Activated T-cell treated with anti-CD3 and anti-CD28 coated beads, Interleukin-2, amount 50 U/mL, for 72 hours (primary cell): ENCODE results near the gene SLC16A14. TPM values are rescaled to one million over a fixed set of nuclear protein-coding genes. Genes with fewer than 3 reads are reported as not detected.
"Not testable (repeated sequence)": the region's sequence is repeated elsewhere in the genome, so short reads cannot be mapped to it uniquely, and the experiment has no call there.

Experiments used
- ATAC-seq, 2 donors: fragments of 150-1000 bp; cut with Tn5 transposase; replicated peaks in 1 of 2; 2 replicates each; pipeline ENCODE4 v1.10.0; 2021; ENCODE audit warnings: moderate library complexity in 2 of 2, mild to moderate bottlenecking in 1 of 2
- DNase-seq, 2 donors: peaks; one replicate each; pipeline ENCODE4 v3.0.0; 2021 to 2022; ENCODE audit warnings: mixed read lengths in 1 of 2
- H3K27ac Mint-ChIP-seq: one replicate; pipeline ENCODE4 v1.8.0; 2022; ENCODE audit warnings: mild to moderate bottlenecking, moderate library complexity, mixed read lengths
- H3K27me3 Mint-ChIP-seq: one replicate; pipeline ENCODE4 v1.8.0; 2022; ENCODE audit warnings: low read depth, mixed read lengths
- H3K36me3 Mint-ChIP-seq, 2 donors: one replicate each; pipeline ENCODE4 v1.8.0; 2022; ENCODE audit warnings: mixed read lengths in 2 of 2, mild to moderate bottlenecking in 1 of 2; ENCODE audit not compliant: insufficient read depth in 2 of 2
- H3K4me1 Mint-ChIP-seq: one replicate; pipeline ENCODE4 v1.8.0; 2022; ENCODE audit warnings: low read depth, mixed read lengths
- H3K4me3 Mint-ChIP-seq, 2 donors: one replicate each; pipeline ENCODE4 v1.8.0; 2022; ENCODE audit warnings: mild to moderate bottlenecking in 2 of 2, mixed read lengths in 2 of 2, moderate library complexity in 2 of 2
- H3K9me3 Mint-ChIP-seq, 2 donors: one replicate each; pipeline ENCODE4 v1.8.0; 2022; ENCODE audit warnings: mixed read lengths in 2 of 2
- total RNA-seq, 2 donors: library from RNA; stranded (reverse); gene quantifications; one replicate each; pipeline ENCODE4 v1.2.3, GENCODE V29; 2022

The SLC16A14 gene
- total RNA-seq, result 1 to 10 TPM in 1 of 2 donors, under 1 TPM in 1; 0.37 to 2.2 TPM

GRCh38 chr2:230068651-230069055 lies at the start of gene SLC16A14:
TSS of gene SLC16A14 (minus strand) at chr2:230068924. CDS start at chr2:230059352, 9,572 bp downstream.
- H3K27ac Mint-ChIP-seq, result no peak within 1 kb of the TSS
- peaks cover 25% of the 10 kb centered on the region for H3K4me1 Mint-ChIP-seq
- peaks cover under 1 to 1% of the 10 kb centered on the region in 2 donors for H3K9me3 Mint-ChIP-seq
- H3K27me3 Mint-ChIP-seq, result peaks cover 22% of the 10 kb centered on the region
- DNase-seq (peak; percentile 18 to 25), ATAC-seq (peak; percentile 16 to 33)
- peak within 1 kb of the TSS; percentile 71 to 93 for H3K4me3 Mint-ChIP-seq
- H3K36me3 Mint-ChIP-seq, result peaks cover 0 to 2% of the 10 kb centered on the region in 2 donors

GRCh38 chr2:230106771-230107170 lies 38.0 kb upstream of the SLC16A14 start:
- H3K4me1 Mint-ChIP-seq, result no peaks in the 10 kb centered on the region
- H3K27ac Mint-ChIP-seq, result no peak overlapping the region
- H3K36me3 Mint-ChIP-seq, result peaks cover 12 to 18% of the 10 kb centered on the region in 2 donors
- H3K9me3 Mint-ChIP-seq, result peaks cover 16 to 21% of the 10 kb centered on the region in 2 donors
- DNase-seq (no peak), ATAC-seq (no peak)
- peaks cover 13% of the 10 kb centered on the region for H3K27me3 Mint-ChIP-seq
- no peak overlapping the region for H3K4me3 Mint-ChIP-seq

GRCh38 chr2:230101967-230102366 lies 33.2 kb upstream of the SLC16A14 start:
- not testable (repeated sequence) for H3K4me3 Mint-ChIP-seq, H3K4me1 Mint-ChIP-seq, H3K27ac Mint-ChIP-seq, ATAC-seq, DNase-seq, H3K27me3 Mint-ChIP-seq
- Mint-ChIP-seq H3K9me3 (peaks cover 14 to 15% of the 10 kb centered on the region in 2 donors), H3K36me3 (peaks cover 7 to 13% of the 10 kb centered on the region in 2 donors)

GRCh38 chr2:230097841-230098240 lies 29.1 kb upstream of the SLC16A14 start:
- Mint-ChIP-seq H3K27me3 (no peaks in the 10 kb centered on the region), H3K9me3 (peaks cover 9 to 13% of the 10 kb centered on the region in 2 donors), H3K36me3 (peaks cover 5% of the 10 kb centered on the region in 2 donors)

GRCh38 chr2:230097424-230097823 lies 28.7 kb upstream of the SLC16A14 start:
- ATAC-seq (no peak), DNase-seq (no peak)
- peaks cover 9 to 11% of the 10 kb centered on the region in 2 donors for H3K9me3 Mint-ChIP-seq
- no peak overlapping the region for H3K27ac Mint-ChIP-seq
- peaks cover 4 to 5% of the 10 kb centered on the region in 2 donors for H3K36me3 Mint-ChIP-seq
- peaks cover 4% of the 10 kb centered on the region for H3K27me3 Mint-ChIP-seq
- no peak overlapping the region for H3K4me3 Mint-ChIP-seq
- H3K4me1 Mint-ChIP-seq, result no peaks in the 10 kb centered on the region

More at GRCh38 chr2:230097841-230098240, 29.1 kb upstream of the SLC16A14 start:
- Mint-ChIP-seq H3K4me3 (no peak overlapping the region), H3K27ac (no peak overlapping the region), H3K4me1 (no peaks in the 10 kb centered on the region)
- no peak for ATAC-seq
- DNase-seq, result no peak

GRCh38 chr2:230090967-230091366 lies 22.2 kb upstream of the SLC16A14 start:
- Mint-ChIP-seq H3K9me3 (peaks cover 2 to 4% of the 10 kb centered on the region in 2 donors), H3K27ac (no peak overlapping the region), H3K27me3 (peaks cover 20% of the 10 kb centered on the region), H3K4me1 (no peaks in the 10 kb centered on the region), H3K36me3 (no peaks in the 10 kb centered on the region), H3K4me3 (no peak overlapping the region)
- DNase-seq (no peak), ATAC-seq (no peak)

- H3K36me3 Mint-ChIP-seq, result no peaks in the 10 kb centered on the region
Observed at GRCh38 chr2:230085201-230085600, 16.5 kb upstream of the SLC16A14 start.

GRCh38 chr2:230077851-230078547 lies 9.3 kb upstream of the SLC16A14 start:
- H3K27me3 Mint-ChIP-seq, result peaks cover 6% of the 10 kb centered on the region
- no peak overlapping the region for H3K27ac Mint-ChIP-seq
- H3K36me3 Mint-ChIP-seq, result no peaks in the 10 kb centered on the region
- H3K9me3 Mint-ChIP-seq, result peaks cover 2% of the 10 kb centered on the region in 2 donors
- ATAC-seq, result no peak
- H3K4me3 Mint-ChIP-seq, result no peak overlapping the region
- no peaks in the 10 kb centered on the region for H3K4me1 Mint-ChIP-seq
- no peak for DNase-seq

More at GRCh38 chr2:230085201-230085600, 16.5 kb upstream of the SLC16A14 start:
- H3K27ac Mint-ChIP-seq, result no peak overlapping the region
- H3K4me3 Mint-ChIP-seq, result no peak overlapping the region
- H3K4me1 Mint-ChIP-seq, result no peaks in the 10 kb centered on the region
- DNase-seq (no peak), ATAC-seq (no peak)
- no peaks in the 10 kb centered on the region for H3K9me3 Mint-ChIP-seq
- no peaks in the 10 kb centered on the region for H3K27me3 Mint-ChIP-seq

GRCh38 chr2:230076819-230077218 lies 8.1 kb upstream of the SLC16A14 start:
- H3K36me3 Mint-ChIP-seq, result no peaks in the 10 kb centered on the region
- no peaks in the 10 kb centered on the region for H3K4me1 Mint-ChIP-seq
- no peak overlapping the region for H3K27ac Mint-ChIP-seq
- peaks cover 6% of the 10 kb centered on the region for H3K27me3 Mint-ChIP-seq
- H3K9me3 Mint-ChIP-seq, result peaks cover 2% of the 10 kb centered on the region in 2 donors
- DNase-seq, result no peak
- no peak for ATAC-seq
- no peak overlapping the region for H3K4me3 Mint-ChIP-seq

- DNase-seq (no peak), ATAC-seq (no peak)
- no peaks in the 10 kb centered on the region for H3K4me1 Mint-ChIP-seq
- H3K27me3 Mint-ChIP-seq, result peaks cover 6% of the 10 kb centered on the region
- no peak overlapping the region for H3K27ac Mint-ChIP-seq
- H3K9me3 Mint-ChIP-seq, result peaks cover 2% of the 10 kb centered on the region in 2 donors
- no peak overlapping the region for H3K4me3 Mint-ChIP-seq
- no peaks in the 10 kb centered on the region for H3K36me3 Mint-ChIP-seq
Observed at GRCh38 chr2:230075988-230076631, 7.4 kb upstream of the SLC16A14 start.

- ATAC-seq, result no peak
- H3K4me3 Mint-ChIP-seq, result no peak overlapping the region
- no peak overlapping the region for H3K27ac Mint-ChIP-seq
- H3K27me3 Mint-ChIP-seq, result peaks cover 17% of the 10 kb centered on the region
- no peak for DNase-seq
- H3K9me3 Mint-ChIP-seq, result peaks cover 2% of the 10 kb centered on the region in 2 donors
- H3K4me1 Mint-ChIP-seq, result peaks cover 23% of the 10 kb centered on the region
- peaks cover 0 to 2% of the 10 kb centered on the region in 2 donors for H3K36me3 Mint-ChIP-seq
Observed at GRCh38 chr2:230071421-230071820, 2.7 kb upstream of the SLC16A14 start.

GRCh38 chr2:230069402-230069801 lies 678 bp upstream of the SLC16A14 start:
- peak in 1 of 2 donors; percentile 34 for ATAC-seq
- Mint-ChIP-seq H3K27ac (no peak overlapping the region), H3K4me3 (peak overlapping the region; percentile 71 to 93), H3K27me3 (peaks cover 18% of the 10 kb centered on the region), H3K4me1 (peaks cover 25% of the 10 kb centered on the region), H3K36me3 (peaks cover 0 to 2% of the 10 kb centered on the region in 2 donors), H3K9me3 (peaks cover 2% of the 10 kb centered on the region in 2 donors)
- peak in 1 of 2 donors; percentile 4 for DNase-seq

GRCh38 chr2:230068016-230068650 lies 591 bp downstream of the SLC16A14 start:
- peak; percentile 49 to 72 for ATAC-seq
- H3K36me3 Mint-ChIP-seq, result peaks cover 0 to 2% of the 10 kb centered on the region in 2 donors
- H3K4me3 Mint-ChIP-seq, result peak overlapping the region; percentile 71 to 93
- DNase-seq, result peak; percentile 62 to 75
- no peak overlapping the region for H3K27ac Mint-ChIP-seq
- H3K27me3 Mint-ChIP-seq, result peaks cover 22% of the 10 kb centered on the region
- H3K4me1 Mint-ChIP-seq, result peaks cover 25% of the 10 kb centered on the region
- no peaks in the 10 kb centered on the region for H3K9me3 Mint-ChIP-seq
